ENCODE measurements around the gene STXBP6. TPM values are rescaled to one million over a fixed set of nuclear protein-coding genes. Genes with fewer than 3 reads are reported as not detected.
A peak's percentile ranks its signal among the peaks of the same experiment; 100 is the strongest.

STXBP6 gene
- total and polyA plus RNA-seq, 2 of the 13 experiments (the other 11 are each of a cell fraction or from before 2014, with no cell fraction given): 35.3 to 42.8 TPM

DNA sequence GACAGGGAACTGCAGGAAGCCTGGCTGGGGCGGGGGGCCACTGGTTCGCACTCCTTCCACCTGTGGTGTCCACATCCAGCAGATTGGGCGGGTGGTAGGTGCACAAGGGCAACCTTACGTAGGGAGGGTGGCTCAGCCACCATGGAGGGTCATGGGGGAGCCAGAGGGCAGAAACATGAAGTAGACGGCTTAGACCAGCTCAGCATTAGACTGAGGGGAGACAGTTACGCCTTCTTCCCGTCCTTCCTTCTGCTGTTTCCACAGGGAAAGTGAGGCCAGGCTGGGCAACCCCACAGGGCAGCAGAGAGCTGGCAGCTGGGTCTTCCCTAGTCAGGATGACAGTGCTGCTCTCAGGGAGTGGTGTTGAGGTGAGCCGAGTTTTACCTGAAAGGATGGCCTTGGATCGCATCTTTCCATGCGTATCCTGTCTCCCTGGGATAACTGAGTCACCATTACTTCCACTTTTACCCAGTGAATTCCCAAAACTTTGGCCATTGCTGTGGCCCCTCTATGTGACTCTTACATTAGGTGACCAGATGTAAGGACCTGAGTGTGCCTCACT lies 245.9 kb downstream of the STXBP6 start (continued):
- no peak for TF ChIP-seq PRDM15 (CRISPR knock-in tag; IDR thresholded peaks at IDR 0.05)
- TF ChIP-seq ZBTB3 (CRISPR knock-in tag; IDR thresholded peaks at IDR 0.05; ENCODE audit: borderline replicate concordance, low read depth): no peak
- TF ChIP-seq CERS6 (CRISPR knock-in tag; IDR thresholded peaks at IDR 0.05): no peak
- no peak for TF ChIP-seq STAT6 (CRISPR knock-in tag; IDR thresholded peaks at IDR 0.05; ENCODE audit: borderline replicate concordance)
- no peak for TF ChIP-seq POLR2A (IDR thresholded peaks at IDR 0.05; ENCODE audit: insufficient read depth in 1 of 2, low read depth in 2 of 2, low read length in 2 of 2)
- no peak for TF ChIP-seq ZNF264 (CRISPR knock-in tag; IDR thresholded peaks at IDR 0.05)
- TF ChIP-seq ZFP41 (CRISPR knock-in tag; IDR thresholded peaks at IDR 0.05; ENCODE audit: borderline replicate concordance): no peak
- TF ChIP-seq RXRA (CRISPR knock-in tag; IDR thresholded peaks at IDR 0.05): no peak
- no peak for TF ChIP-seq LCORL (IDR thresholded peaks at IDR 0.05)
- TF ChIP-seq LCORL (CRISPR knock-in tag; IDR thresholded peaks at IDR 0.05): no peak
- TF ChIP-seq, protein P1, sequence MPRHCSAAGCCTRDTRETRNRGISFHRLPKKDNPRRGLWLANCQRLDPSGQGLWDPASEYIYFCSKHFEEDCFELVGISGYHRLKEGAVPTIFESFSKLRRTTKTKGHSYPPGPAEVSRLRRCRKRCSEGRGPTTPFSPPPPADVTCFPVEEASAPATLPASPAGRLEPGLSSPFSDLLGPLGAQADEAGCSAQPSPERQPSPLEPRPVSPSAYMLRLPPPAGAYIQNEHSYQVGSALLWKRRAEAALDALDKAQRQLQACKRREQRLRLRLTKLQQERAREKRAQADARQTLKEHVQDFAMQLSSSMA (CRISPR knock-in tag; IDR thresholded peaks at IDR 0.05): 0 out of 2 replicates have a peak, but pooled peaks have one; percentile 50
- peak; percentile 51 for TF ChIP-seq ZNF883 (CRISPR knock-in tag; IDR thresholded peaks at IDR 0.05; ENCODE audit: not compliant biosample characterization)
- TF ChIP-seq MAZ (IDR thresholded peaks at IDR 0.05; ENCODE audit: borderline replicate concordance, low read depth, low read length): no peak
- peak; percentile 51; the same call in 1 of the 2 replicates for TF ChIP-seq MAZ (CRISPR knock-in tag; IDR thresholded peaks at IDR 0.05; ENCODE audit: low read depth)
- TF ChIP-seq, protein P2, sequence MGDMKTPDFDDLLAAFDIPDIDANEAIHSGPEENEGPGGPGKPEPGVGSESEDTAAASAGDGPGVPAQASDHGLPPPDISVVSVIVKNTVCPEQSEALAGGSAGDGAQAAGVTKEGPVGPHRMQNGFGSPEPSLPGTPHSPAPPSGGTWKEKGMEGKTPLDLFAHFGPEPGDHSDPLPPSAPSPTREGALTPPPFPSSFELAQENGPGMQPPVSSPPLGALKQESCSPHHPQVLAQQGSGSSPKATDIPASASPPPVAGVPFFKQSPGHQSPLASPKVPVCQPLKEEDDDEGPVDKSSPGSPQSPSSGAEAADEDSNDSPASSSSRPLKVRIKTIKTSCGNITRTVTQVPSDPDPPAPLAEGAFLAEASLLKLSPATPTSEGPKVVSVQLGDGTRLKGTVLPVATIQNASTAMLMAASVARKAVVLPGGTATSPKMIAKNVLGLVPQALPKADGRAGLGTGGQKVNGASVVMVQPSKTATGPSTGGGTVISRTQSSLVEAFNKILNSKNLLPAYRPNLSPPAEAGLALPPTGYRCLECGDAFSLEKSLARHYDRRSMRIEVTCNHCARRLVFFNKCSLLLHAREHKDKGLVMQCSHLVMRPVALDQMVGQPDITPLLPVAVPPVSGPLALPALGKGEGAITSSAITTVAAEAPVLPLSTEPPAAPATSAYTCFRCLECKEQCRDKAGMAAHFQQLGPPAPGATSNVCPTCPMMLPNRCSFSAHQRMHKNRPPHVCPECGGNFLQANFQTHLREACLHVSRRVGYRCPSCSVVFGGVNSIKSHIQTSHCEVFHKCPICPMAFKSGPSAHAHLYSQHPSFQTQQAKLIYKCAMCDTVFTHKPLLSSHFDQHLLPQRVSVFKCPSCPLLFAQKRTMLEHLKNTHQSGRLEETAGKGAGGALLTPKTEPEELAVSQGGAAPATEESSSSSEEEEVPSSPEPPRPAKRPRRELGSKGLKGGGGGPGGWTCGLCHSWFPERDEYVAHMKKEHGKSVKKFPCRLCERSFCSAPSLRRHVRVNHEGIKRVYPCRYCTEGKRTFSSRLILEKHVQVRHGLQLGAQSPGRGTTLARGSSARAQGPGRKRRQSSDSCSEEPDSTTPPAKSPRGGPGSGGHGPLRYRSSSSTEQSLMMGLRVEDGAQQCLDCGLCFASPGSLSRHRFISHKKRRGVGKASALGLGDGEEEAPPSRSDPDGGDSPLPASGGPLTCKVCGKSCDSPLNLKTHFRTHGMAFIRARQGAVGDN (CRISPR knock-in tag; IDR thresholded peaks at IDR 0.05): peak; percentile 24; the same call in 1 of the 2 replicates
- TF ChIP-seq KLF13 (CRISPR knock-in tag; IDR thresholded peaks at IDR 0.05): no peak

All from HepG2 (cell line).